ENCODE measurements around the gene WDFY3. TPM values are rescaled to one million over a fixed set of nuclear protein-coding genes. Genes with fewer than 3 reads are reported as not detected.

WDFY3 gene
- polyA plus RNA-seq, 1 donor (not counting 4 experiments of a cell fraction or from before 2014, with no cell fraction given), result 28.5 TPM

DNA sequence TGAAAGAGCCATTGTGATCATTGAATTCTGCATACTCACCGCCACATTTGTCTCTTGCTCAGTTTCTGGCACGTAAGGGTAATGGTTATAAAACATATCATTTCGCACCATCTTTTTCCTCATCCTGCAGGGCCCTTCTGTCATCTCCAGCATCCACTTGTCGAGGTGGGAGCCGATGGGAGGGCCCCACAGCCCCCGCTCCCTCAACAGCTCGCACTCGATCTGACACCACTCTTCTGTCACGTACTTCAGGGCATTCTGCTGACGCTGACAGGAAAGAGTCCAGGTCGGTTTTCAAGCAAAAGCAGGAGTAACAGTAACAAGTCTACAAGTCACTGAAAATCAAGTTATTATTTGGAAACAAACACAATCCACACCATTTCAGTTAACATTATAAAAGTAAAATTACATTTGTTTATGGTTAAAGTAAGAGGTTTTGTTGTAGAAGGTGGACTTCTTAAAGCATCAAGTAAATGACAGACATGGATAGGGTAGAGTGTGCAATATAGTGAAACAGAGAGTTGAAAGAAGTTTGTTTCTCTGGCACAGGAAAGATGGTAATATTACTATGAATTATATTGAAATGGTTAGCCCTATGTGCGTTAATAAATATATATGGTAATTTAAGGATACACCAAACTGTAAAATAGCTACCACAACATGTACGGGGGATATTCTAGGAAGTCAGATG, 233.0 kb downstream of the WDFY3 start:
- FAIRE-seq, result no peak
- H2AFZ ChIP-seq (ENCODE audit: control insufficient read depth, low read length), result no peak overlapping the region
- H3K4me2 ChIP-seq (ENCODE audit: control insufficient read depth, extremely low read depth, insufficient read depth, low read depth, low read length), result no peak overlapping the region
- TF ChIP-seq, protein P1, sequence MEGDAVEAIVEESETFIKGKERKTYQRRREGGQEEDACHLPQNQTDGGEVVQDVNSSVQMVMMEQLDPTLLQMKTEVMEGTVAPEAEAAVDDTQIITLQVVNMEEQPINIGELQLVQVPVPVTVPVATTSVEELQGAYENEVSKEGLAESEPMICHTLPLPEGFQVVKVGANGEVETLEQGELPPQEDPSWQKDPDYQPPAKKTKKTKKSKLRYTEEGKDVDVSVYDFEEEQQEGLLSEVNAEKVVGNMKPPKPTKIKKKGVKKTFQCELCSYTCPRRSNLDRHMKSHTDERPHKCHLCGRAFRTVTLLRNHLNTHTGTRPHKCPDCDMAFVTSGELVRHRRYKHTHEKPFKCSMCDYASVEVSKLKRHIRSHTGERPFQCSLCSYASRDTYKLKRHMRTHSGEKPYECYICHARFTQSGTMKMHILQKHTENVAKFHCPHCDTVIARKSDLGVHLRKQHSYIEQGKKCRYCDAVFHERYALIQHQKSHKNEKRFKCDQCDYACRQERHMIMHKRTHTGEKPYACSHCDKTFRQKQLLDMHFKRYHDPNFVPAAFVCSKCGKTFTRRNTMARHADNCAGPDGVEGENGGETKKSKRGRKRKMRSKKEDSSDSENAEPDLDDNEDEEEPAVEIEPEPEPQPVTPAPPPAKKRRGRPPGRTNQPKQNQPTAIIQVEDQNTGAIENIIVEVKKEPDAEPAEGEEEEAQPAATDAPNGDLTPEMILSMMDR (optimal IDR thresholded peaks at IDR 0.05 in 1 of 3, IDR thresholded peaks at IDR 0.05 in 1 of 3, conservative IDR thresholded peaks at IDR 0.05 in 1 of 3; ENCODE audit: extremely low read depth in 1 of 3, insufficient read depth in 2 of 3, low read length in 3 of 3), result no peak
- TF ChIP-seq EZH2 (IDR thresholded peaks at IDR 0.05; ENCODE audit: low read length), result no peak
- DNase-seq (ENCODE audit: low read depth, low spot score), result no peak
- H3K9me3 ChIP-seq (ENCODE audit: control insufficient read depth, low read depth, low read length), result no peaks in the 10 kb centered on the region
- no peaks in the 10 kb centered on the region for H3K9me1 ChIP-seq (ENCODE audit: control insufficient read depth, extremely low read depth, insufficient read depth, low read length)
- H3K27ac ChIP-seq (ENCODE audit: control insufficient read depth, insufficient read depth, low read length), result no peak overlapping the region
- H3K4me3 ChIP-seq (ENCODE audit: control insufficient read depth in 2 of 3, extremely low read depth in 1 of 3, insufficient read depth in 2 of 3, low read depth in 1 of 3, low read length in 3 of 3), result no peak overlapping the region
- dilution Hi-C loops (cut with MboI; ENCODE audit: extremely low pct_ligation_motif_present, low sequenced_read_pairs), result no loop called here
- H4K20me1 ChIP-seq (ENCODE audit: control insufficient read depth, extremely low read depth, insufficient read depth, low read length), result no peaks in the 10 kb centered on the region
- H3K36me3 ChIP-seq (ENCODE audit: control insufficient read depth in 2 of 2, extremely low read depth in 1 of 2, insufficient read depth in 2 of 2, low read length in 2 of 2), result peaks cover 4 to 9% of the 10 kb centered on the region in 2 experiments
- H3K27me3 ChIP-seq (ENCODE audit: control insufficient read depth, extremely low read depth, insufficient read depth, low read length), result no peaks in the 10 kb centered on the region
- no peaks in the 10 kb centered on the region for H3K4me1 ChIP-seq (ENCODE audit: control insufficient read depth, extremely low read depth, insufficient read depth, low read length)
- no peak overlapping the region for H3K9ac ChIP-seq (ENCODE audit: control insufficient read depth, extremely low read depth, insufficient read depth, low read length)
- no peaks in the 10 kb centered on the region for H3K79me2 ChIP-seq (ENCODE audit: control insufficient read depth, insufficient read depth, low read length)

- H4K20me1 ChIP-seq (ENCODE audit: control insufficient read depth, extremely low read depth, insufficient read depth, low read length), result no peaks in the 10 kb centered on the region
- DNase-seq (ENCODE audit: low read depth, low spot score) (no peak), FAIRE-seq (no peak)
- no peak overlapping the region for H2AFZ ChIP-seq (ENCODE audit: control insufficient read depth, low read length)
- H3K27ac ChIP-seq (ENCODE audit: control insufficient read depth, insufficient read depth, low read length), result no peak overlapping the region
- H3K9me1 ChIP-seq (ENCODE audit: control insufficient read depth, extremely low read depth, insufficient read depth, low read length), result no peaks in the 10 kb centered on the region
- no peaks in the 10 kb centered on the region for H3K9me3 ChIP-seq (ENCODE audit: control insufficient read depth, low read depth, low read length)
- TF ChIP-seq EZH2 (IDR thresholded peaks at IDR 0.05; ENCODE audit: low read length), result no peak
- TF ChIP-seq, protein P1 (optimal IDR thresholded peaks at IDR 0.05 in 1 of 3, IDR thresholded peaks at IDR 0.05 in 1 of 3, conservative IDR thresholded peaks at IDR 0.05 in 1 of 3; ENCODE audit: extremely low read depth in 1 of 3, insufficient read depth in 2 of 3, low read length in 3 of 3), result no peak
- H3K27me3 ChIP-seq (ENCODE audit: control insufficient read depth, extremely low read depth, insufficient read depth, low read length), result no peaks in the 10 kb centered on the region
- no peak overlapping the region for H3K4me3 ChIP-seq (ENCODE audit: control insufficient read depth in 2 of 3, extremely low read depth in 1 of 3, insufficient read depth in 2 of 3, low read depth in 1 of 3, low read length in 3 of 3)
- peaks cover 4% of the 10 kb centered on the region in 2 experiments for H3K36me3 ChIP-seq (ENCODE audit: control insufficient read depth in 2 of 2, extremely low read depth in 1 of 2, insufficient read depth in 2 of 2, low read length in 2 of 2)
- H3K9ac ChIP-seq (ENCODE audit: control insufficient read depth, extremely low read depth, insufficient read depth, low read length), result no peak overlapping the region
- no peak overlapping the region for H3K4me2 ChIP-seq (ENCODE audit: control insufficient read depth, extremely low read depth, insufficient read depth, low read depth, low read length)
- no peaks in the 10 kb centered on the region for H3K4me1 ChIP-seq (ENCODE audit: control insufficient read depth, extremely low read depth, insufficient read depth, low read length)
- no peaks in the 10 kb centered on the region for H3K79me2 ChIP-seq (ENCODE audit: control insufficient read depth, insufficient read depth, low read length)
- dilution Hi-C loops (cut with MboI; ENCODE audit: extremely low pct_ligation_motif_present, low sequenced_read_pairs), result no loop called here
Measured at GRCh38 chr4:84730375-84730774, 236.1 kb downstream of the WDFY3 start.
